ENCODE measurements around the gene PAX5.

DNA sequence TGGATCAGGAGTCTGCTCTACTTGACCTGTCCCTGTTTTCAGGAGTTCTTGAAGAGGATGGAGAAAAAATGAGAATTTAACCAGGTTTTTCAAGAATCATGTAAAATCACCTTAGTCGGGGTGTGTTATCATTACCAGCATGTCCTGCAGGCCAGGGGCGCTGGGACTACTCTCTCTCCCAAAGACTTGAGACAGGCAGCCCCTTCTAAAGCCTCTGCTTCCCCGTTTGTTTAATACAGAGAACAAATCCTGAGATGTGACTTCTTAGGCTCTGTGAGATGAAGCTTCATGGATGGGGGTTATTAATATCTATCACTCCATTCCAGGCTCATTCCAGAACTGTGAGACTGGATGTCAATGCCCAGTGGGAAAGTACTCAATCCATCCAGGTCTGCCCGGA, 3.0 kb downstream of the PAX5 start:
- TF ChIP-seq EZH2 (IDR thresholded peaks at IDR 0.05; ENCODE audit: insufficient read depth, poor library complexity, severe bottlenecking) (no peak), EZH2phosphoT487 (IDR thresholded peaks at IDR 0.05; ENCODE audit: insufficient read depth, low read depth) (no peak)
